Measurements from ENCODE around the gene WNT2B.
"Not testable (repeated sequence)": the region's sequence is repeated elsewhere in the genome, so short reads cannot be mapped to it uniquely, and the experiment has no call there.

Gene WNT2B

DNA sequence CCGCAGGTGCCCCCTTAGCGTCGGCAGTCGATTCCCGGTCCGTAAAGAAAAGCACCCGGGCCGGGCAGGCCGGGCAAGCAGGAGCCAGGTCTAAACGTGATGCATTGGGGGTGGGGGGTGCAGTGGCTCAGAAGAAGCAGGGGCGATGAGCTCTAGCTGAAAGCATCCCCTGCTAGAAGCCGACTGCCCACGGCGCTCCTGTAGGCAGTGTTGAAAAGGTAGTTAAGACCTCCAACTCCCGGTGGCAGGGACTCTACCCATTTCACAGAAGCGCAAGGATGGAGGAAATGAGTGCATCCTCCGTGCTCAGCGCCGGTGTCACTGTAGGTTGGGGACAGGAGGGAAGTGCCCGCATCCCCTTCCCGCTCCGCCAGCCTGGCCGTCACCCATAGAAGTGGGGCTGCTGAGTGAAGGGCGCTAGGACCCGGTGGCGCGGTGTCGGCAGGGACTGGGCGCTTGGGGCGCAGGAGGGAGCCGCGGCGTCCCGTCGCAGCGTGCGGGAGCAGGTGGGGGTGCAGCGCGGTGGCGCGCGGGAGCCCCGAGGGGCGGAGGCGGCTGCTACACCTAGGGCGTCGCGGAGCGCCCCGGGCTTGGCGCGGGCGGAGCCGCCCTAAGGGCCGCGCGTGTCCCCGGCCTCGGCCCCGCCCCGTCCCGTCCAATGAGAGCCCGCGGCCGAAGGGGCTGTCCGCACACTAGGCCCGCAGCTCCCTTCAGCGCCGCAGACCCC lies at the start of gene WNT2B:
TSS of gene WNT2B (plus strand) at position 688 of the 727 bp plus-strand sequence. CDS start 298 bp downstream, outside the sequence.
- DNase-seq = peak; percentile 2 to 20

- no peak for DNase-seq
Measured at GRCh38 chr1:112460615-112461014, 48.1 kb upstream of the WNT2B start.

- no peak for DNase-seq
Measured at GRCh38 chr1:112461200-112461871, 47.4 kb upstream of the WNT2B start.

DNA sequence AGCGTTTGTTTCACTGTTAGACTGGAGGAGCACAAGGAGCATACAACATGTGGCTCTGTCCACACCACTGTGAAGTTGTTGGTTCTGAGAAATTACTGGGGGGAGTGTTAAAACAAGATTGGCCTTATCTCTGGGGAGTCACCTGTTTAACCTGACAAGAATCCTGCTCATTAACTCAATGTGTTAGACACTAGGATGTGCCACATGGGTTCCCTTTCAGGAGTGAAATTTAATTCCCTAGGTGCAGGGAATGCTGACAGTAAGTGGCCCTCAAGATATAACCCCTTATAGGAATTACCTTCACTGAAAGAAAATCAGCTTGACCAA lies 45.8 kb upstream of the WNT2B start:
- DNase-seq = no peak

GRCh38 chr1:112464501-112464900 lies 44.3 kb upstream of the WNT2B start:
- DNase-seq = no peak

GRCh38 chr1:112465122-112465521 lies 43.6 kb upstream of the WNT2B start:
- no peak for DNase-seq

GRCh38 chr1:112466078-112466660 lies 42.6 kb upstream of the WNT2B start:
- DNase-seq = peak; percentile 61 to 79

DNA sequence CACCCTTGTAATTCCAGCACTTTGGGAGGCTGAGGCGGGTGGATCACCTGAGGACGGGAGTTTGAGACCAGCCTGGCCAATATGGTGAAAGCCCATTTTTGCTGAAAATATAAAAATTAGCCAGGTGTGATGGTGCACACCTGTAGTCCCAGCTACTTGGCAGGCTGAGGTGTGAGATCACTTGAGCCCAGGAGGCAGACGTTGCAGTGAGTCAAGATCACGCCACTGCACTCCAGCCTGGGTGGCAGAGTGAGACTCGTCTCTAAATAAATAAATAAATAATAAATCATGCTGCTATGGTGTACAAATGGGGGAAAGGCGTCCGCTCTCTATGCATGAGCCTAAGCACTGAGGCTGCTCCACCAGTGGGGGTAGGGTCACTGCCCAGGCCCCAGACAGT lies 38.4 kb upstream of the WNT2B start:
- DNase-seq = not testable (repeated sequence)

DNA sequence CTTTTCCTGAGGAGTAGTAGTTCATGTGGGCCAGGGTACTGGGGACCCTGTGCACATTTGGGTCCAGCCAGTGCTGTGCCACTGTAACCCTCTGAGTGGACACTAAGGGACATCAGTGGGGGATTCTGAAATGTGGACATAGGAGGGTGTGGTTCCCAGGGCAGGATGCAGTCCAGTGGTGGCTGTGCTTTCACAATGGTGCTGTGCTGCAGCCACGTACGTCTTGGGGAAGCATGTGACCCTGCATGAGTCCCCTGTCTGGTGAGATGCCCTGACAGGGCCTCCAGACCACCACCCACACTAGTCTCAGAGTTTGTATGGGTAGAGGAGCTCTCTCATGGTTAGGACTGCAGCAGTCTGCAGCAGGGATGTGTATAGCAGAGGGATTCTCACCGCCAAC lies 37.8 kb upstream of the WNT2B start:
- no peak for DNase-seq

DNA sequence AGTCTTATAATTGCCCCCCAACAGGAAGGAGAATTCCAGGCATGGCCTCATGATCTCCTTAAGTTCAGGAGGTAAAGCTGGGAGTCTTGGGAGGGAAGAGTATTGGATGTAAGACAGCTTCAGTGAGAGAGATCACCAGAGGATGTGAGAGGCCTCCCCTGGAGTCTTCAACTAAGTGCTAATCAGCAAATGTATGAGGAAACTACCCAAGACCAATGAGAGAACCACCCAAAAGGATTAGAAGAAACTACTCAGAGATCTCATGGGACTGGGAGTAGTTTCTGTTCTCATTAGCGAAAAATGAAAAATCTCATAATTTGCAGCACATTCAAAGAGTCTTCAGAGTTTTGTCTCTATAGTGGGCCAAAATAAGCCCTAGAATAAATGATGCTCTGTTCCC lies 36.6 kb upstream of the WNT2B start:
- DNase-seq = no peak

DNA sequence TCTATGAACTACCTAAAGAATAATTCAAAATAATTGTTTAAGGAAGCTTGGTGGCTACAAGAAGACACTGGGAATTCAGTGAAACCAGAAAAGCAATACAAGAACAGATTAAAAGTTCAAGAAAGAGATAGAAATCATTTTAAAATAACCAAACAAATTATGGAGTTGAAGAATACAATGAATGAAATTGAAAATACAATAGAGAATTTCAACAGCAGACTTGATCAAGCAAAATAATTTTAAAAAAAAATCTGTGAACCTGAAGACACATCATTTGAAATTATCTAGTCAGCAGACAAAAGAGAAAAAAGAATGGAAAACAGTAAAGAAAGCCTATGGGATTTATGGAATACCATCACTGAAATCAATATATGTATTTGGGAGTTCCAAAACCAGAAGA lies 31.2 kb upstream of the WNT2B start:
- DNase-seq = no peak

- no peak for DNase-seq
Measured at GRCh38 chr1:112478314-112478713, 30.5 kb upstream of the WNT2B start.

DNA sequence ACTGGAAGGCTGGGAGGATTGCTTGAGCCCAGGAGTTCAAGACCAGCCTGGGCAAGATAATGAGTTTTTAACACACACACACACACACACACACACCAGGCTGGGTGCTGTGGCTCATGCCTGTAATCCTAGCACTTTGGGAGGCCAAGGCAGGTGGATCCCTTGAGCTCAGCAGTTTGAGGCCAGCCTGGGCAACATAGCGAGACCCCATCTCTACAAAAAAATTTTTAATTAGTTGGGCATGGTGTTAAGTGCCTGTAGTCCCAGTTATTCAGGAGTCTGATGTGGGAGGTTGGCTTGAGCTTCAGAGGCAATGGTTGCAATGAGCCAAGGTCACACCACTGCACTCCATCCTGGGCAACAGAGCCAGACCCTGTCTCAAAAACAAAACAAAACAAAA lies 22.7 kb upstream of the WNT2B start:
- not testable (repeated sequence) for DNase-seq

DNA sequence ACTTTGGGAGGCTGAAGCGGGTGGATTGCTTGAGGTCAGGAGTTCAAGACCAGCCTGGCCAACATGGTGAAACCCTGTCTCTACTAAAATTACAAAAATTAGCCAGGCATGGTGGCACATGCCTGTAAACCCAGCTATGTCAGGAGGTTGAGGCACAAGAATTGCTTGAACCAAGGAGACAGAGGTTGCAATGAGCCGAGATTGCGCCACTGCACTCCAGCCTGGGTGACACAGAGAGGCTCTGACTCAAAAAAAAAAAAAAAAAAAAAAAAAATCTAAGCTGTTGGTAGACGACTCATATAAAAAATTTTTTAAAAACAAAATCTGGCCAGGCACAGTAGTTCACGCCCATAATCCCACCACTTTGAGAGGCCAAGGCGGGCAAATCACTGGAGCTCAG lies 21.1 kb upstream of the WNT2B start:
- DNase-seq = not testable (repeated sequence)

GRCh38 chr1:112488141-112488540 lies 20.6 kb upstream of the WNT2B start:
- no peak for DNase-seq

DNA sequence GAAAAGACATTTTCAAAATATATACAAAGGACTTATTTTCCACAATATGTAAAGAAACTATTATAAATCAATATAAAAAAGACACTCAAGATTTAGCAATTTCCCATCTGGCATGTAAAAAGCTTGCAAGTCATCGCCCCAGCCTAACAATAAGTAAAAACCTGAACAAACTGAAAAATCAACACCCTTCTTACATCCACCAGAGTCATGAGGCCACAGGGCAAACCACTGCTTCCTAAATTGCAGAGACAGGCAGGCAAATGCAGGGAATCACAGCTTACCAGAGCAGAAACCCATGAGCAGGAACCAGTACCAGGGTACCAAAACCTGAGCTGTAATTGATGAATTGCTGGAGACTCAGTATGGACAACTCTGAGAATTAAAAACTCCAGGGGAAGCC lies 16.7 kb upstream of the WNT2B start:
- no peak for DNase-seq

GRCh38 chr1:112493351-112493750 lies 15.4 kb upstream of the WNT2B start:
- no peak for DNase-seq

GRCh38 chr1:112496290-112496689 lies 12.5 kb upstream of the WNT2B start:
- DNase-seq = no peak

DNA sequence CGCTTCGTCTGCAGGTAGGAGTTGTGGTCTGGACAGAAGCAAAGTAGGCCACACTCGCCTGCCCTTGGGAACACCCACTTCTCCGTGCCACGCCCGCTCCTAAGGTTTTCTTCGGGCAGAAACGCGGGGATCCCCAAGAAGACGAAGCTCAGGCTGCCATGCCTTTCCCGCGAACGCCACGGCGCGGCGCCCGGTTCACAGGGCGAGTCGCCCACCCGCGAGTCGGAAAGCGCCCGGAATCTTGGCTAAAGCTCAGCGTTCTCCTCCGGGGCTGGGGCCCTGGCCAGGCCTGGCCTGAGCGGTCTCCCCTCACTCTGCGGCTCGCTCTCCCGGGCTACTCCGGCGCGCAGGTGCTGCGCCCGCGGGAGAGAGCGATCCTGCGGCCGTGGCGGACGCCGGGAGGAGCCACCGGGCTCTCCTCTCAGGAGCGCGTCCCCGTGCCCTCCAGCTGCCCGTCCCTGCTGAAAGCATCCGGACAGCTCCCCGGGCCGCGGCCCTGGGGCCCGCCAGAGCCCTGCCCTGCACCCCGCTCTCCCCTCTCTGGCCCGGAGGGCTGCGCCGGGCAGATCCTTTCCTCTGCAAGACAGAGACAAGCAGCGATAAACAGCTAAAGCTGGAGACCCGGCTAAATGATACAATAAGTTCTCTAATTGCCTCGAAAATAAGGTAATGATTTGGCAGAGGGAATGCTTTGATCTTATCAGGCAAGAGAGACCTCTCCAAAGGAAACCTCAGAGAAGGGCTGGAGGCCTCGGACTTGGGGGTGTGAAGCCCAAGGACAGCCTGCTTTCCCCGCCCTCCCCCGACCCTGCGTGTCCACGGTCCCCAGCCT lies 6.7 kb upstream of the WNT2B start:
- peak; percentile 31 to 51 for DNase-seq

DNA sequence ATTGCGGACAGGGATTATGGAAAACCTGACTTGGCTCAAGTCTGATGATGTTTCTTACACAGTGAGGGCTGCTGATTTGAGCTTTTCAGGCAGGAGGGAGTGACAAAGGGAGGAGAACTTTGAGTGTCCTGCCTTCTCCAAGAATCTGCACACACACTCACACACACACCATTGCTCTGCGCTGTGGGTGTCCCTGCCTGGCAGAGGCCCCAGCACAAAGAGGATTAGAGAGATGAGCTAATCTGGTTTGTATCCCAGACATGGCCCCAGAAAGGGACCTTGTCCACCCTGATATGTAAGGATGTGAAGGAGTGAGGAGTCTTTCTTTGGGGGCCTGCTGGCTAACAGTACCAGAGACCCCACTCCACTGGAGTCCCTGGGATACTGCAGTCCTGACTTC lies 5.9 kb upstream of the WNT2B start:
- DNase-seq = no peak

DNA sequence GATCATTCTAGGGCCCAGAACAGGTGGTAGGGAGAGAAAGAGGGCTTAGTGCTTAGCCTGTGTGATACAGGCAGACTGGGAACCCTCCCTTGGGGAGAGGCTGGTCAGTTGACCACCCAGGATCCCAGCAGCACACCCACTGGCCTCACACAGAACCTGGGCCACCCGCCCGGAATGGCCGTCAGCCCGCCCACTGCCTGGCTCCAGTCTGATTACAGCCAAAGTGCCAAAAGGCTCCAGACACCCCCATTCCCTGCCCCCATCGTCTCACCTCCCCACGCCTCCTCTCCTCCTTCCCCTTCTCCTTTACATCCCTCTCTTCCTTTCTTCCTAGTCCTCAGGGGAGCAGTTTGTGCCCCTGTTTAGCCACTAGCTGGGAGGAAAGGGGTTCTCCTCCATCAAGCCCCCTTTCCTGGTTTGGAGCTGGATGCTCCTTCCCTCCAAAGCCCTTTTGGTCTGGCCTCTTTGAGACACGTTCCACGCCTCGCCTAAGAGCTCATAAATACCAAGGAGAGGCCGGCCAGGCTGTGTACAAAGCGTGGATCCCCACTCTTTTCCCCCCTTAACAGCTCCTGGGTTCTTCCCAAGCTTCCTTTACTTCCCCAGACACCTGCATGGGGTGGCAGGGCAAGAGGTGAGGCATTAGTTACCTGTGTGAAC lies 4.6 kb upstream of the WNT2B start:
- no peak for DNase-seq

DNA sequence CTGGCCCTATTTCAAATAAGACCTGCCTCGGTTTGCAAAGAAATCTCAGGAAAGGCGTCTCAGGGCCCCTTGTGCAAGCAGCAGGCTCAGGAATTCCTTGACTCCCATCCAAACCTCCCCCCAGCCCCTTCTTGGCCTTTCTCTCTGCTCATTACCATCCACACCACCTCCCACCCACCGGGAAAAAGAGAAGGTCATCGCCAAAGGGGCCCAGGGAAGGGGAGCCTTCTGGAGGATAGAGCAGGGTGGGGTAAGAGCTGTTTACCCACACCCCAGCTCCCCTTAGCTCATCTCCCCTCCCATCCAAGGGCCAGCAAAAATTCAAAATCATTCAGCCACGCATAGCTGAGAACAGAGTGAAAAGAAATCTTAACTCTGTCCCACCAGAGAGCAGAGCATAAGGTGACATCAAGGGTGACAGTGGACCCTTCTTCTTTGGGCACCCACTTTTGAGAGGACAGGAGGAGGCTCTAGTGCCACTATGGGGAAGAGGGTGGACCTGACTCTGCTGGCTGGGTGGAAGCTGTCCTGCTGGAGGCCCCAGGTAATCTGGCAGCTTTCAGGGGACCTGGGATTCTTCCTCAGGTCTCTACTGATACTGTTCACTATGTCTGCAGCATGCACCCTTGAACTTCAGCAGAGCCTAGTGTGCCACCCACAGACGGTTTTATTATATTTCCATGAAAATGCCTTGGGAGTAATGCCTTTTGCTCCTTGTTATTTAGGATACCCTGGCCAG lies 3.9 kb upstream of the WNT2B start:
- no peak for DNase-seq

All from NCI-H1930 (cell line).